Measurements from ENCODE around the gene TTC39B.

Gene TTC39B

DNA sequence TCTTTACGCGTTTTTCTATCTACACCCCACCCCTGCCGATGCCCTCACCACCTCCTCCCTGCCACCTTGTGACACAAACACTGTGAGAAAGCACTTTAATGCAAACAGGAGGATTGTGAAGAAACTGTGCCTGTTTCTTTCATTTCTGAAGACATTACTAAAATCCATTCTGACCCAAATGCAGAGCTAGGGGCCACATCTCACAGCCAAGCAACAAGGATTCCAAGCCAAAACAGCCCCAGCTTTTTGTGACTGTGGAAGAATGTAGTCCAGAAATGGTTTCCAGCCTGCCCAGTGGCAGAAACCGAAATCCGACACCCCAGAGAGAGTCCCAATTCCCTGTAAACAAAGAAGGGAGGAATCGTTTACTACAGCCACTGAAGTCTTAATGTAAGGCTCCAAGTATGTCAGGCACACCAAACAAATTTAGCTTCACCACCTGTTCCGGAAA is 190.9 kb downstream of the TTC39B start:
- no peak for DNase-seq

DNA sequence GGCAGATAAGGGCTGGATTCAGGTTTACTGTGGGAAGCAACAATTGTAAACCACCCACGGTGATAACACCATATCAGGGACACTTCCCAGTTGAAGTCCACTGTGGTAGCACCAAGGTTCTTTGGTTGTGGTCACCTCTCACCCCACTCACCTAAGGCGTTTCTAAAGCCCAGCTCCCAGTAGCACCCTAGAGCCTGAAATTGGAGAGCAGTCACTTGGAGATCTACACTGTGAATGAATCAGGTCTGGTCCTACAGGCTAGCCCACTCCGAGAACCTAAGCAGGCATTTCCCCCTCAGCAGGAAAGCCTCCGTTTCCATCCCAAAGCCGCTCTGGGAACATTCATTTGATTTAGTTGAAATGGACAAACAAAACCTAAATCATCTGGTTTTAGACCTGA is 191.3 kb downstream of the TTC39B start:
- no peak for DNase-seq

DNA sequence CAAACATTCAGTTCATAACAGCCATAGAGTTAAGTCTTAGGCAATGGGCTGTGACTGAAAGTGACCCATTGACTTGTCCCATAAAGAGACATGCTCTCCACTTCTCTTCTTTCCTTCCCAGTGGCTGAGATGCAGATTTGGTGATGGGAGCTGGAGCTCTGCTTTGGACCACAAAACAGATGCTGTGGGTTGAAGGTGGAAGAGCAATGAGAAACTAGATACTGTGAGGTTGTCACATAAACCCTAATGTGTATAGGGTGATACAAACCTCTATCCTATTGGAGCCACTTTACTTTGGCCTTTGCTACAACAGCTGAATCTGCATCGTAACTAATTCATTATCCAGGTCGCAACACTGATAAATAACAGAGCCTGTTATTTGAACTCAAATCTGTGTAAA is 192.0 kb downstream of the TTC39B start:
- DNase-seq: no peak

Data from NCI-H82 (cell line).